Hematopoietic multipotent progenitor cell treated with erythropoietin and hydrocortisone succinate and interleukin-3 and kit ligand, for 8 days (in vitro differentiated cells): ENCODE results near the gene BEST2.
"Not testable (repeated sequence)": the region's sequence is repeated elsewhere in the genome, so short reads cannot be mapped to it uniquely, and the experiment has no call there.

ENCODE experiments used
- DNase-seq: peaks from one replicate; pipeline ENCODE4 v3.0.0-alpha.2; 2015

BEST2 gene

GRCh38 chr19:12751635-12752034 lies at the start of gene BEST2:
TSS of gene BEST2 (plus strand) at chr19:12751791. CDS start at chr19:12752593, 802 bp downstream.
- DNase-seq = no peak

- peak; percentile 75 for DNase-seq
Observed at GRCh38 chr19:12703046-12703445, 48.5 kb upstream of the BEST2 start.

GRCh38 chr19:12705169-12705568 lies 46.4 kb upstream of the BEST2 start:
- no peak for DNase-seq

GRCh38 chr19:12705654-12706331 lies 45.8 kb upstream of the BEST2 start:
- no peak for DNase-seq

- no peak for DNase-seq
Observed at GRCh38 chr19:12706332-12706718, 45.3 kb upstream of the BEST2 start.

GRCh38 chr19:12708641-12709040 lies 43.0 kb upstream of the BEST2 start:
- DNase-seq = no peak

- no peak for DNase-seq
Observed at GRCh38 chr19:12711187-12711586, 40.4 kb upstream of the BEST2 start.

GRCh38 chr19:12712077-12712476 lies 39.5 kb upstream of the BEST2 start:
- not testable (repeated sequence) for DNase-seq

- not testable (repeated sequence) for DNase-seq
Observed at GRCh38 chr19:12713304-12713703, 38.3 kb upstream of the BEST2 start.

GRCh38 chr19:12715102-12715501 lies 36.5 kb upstream of the BEST2 start:
- no peak for DNase-seq

- DNase-seq = peak; percentile 54
Observed at GRCh38 chr19:12715929-12716328, 35.7 kb upstream of the BEST2 start.

GRCh38 chr19:12720296-12720695 lies 31.3 kb upstream of the BEST2 start:
- no peak for DNase-seq

- DNase-seq = peak; percentile 27
Observed at GRCh38 chr19:12720851-12721655, 30.5 kb upstream of the BEST2 start.

- peak; percentile 59 for DNase-seq
Observed at GRCh38 chr19:12721656-12722565, 29.7 kb upstream of the BEST2 start.

- DNase-seq = peak; percentile 100
Observed at GRCh38 chr19:12722566-12723380, 28.8 kb upstream of the BEST2 start.

- peak; percentile 51 for DNase-seq
Observed at GRCh38 chr19:12723381-12723640, 28.3 kb upstream of the BEST2 start.

GRCh38 chr19:12723641-12724426 lies 27.8 kb upstream of the BEST2 start, which contains the start of gene TNPO2:
TSS of gene TNPO2 (minus strand) at chr19:12723932. CDS start at chr19:12720977, 2,955 bp downstream.
- DNase-seq = peak; percentile 84

- DNase-seq = peak; percentile 54
Observed at GRCh38 chr19:12725612-12726011, 26.0 kb upstream of the BEST2 start.

GRCh38 chr19:12726988-12727316 lies 24.6 kb upstream of the BEST2 start:
- no peak for DNase-seq

GRCh38 chr19:12727745-12728433 lies 23.7 kb upstream of the BEST2 start:
- DNase-seq = no peak

GRCh38 chr19:12730064-12730463 lies 21.5 kb upstream of the BEST2 start:
- no peak for DNase-seq
